Nephron (organoid): ENCODE data around the gene FGF1.

Source experiments
- H3K27ac Mint-ChIP-seq, 3 experiments: 2 replicates each; pipeline ENCODE4 v1.8.0; 2020; ENCODE audit warnings: mixed read lengths in 3 of 3, mild to moderate bottlenecking in 2 of 3, moderate library complexity in 1 of 3
- H3K27me3 Mint-ChIP-seq: 2 replicates; pipeline ENCODE4 v1.8.0; 2021; ENCODE audit warnings: low read depth, mild to moderate bottlenecking, moderate library complexity, mixed read lengths
- H3K36me3 Mint-ChIP-seq: 2 replicates; pipeline ENCODE4 v1.8.0; 2020; ENCODE audit warnings: low read depth, mixed read lengths
- H3K4me1 Mint-ChIP-seq: 2 replicates; pipeline ENCODE4 v1.8.0; 2020; ENCODE audit warnings: mixed read lengths
- H3K4me3 Mint-ChIP-seq, 3 experiments: 2 replicates each; pipeline ENCODE4 v1.8.0; 2020; ENCODE audit warnings: mild to moderate bottlenecking in 3 of 3, mixed read lengths in 3 of 3, moderate library complexity in 2 of 3
- H3K9me3 Mint-ChIP-seq: 2 replicates; pipeline ENCODE4 v1.8.0; 2020; ENCODE audit warnings: mixed read lengths
- TF ChIP-seq, protein P1 (sequence below), 3 experiments: fragments of 200-600 bp; sonication (generic); IDR thresholded peaks; one replicate each; pipeline ENCODE4 v1.5.0; 2021; ENCODE audit warnings: antibody characterized with exemption in 3 of 3; ENCODE audit not compliant: unreplicated experiment in 3 of 3

Gene FGF1

GRCh38 chr5:142621227-142621626 lies 64.7 kb downstream of the FGF1 start:
- Mint-ChIP-seq H3K27ac (peak overlapping the region in 2 of 3 experiments; percentile 28 to 34), H3K27me3 (peaks cover 10% of the 10 kb centered on the region), H3K36me3 (peaks cover 8% of the 10 kb centered on the region), H3K9me3 (peaks cover 10% of the 10 kb centered on the region), H3K4me1 (peaks cover 25% of the 10 kb centered on the region), H3K4me3 (no peak overlapping the region)
- TF ChIP-seq, protein P1, sequence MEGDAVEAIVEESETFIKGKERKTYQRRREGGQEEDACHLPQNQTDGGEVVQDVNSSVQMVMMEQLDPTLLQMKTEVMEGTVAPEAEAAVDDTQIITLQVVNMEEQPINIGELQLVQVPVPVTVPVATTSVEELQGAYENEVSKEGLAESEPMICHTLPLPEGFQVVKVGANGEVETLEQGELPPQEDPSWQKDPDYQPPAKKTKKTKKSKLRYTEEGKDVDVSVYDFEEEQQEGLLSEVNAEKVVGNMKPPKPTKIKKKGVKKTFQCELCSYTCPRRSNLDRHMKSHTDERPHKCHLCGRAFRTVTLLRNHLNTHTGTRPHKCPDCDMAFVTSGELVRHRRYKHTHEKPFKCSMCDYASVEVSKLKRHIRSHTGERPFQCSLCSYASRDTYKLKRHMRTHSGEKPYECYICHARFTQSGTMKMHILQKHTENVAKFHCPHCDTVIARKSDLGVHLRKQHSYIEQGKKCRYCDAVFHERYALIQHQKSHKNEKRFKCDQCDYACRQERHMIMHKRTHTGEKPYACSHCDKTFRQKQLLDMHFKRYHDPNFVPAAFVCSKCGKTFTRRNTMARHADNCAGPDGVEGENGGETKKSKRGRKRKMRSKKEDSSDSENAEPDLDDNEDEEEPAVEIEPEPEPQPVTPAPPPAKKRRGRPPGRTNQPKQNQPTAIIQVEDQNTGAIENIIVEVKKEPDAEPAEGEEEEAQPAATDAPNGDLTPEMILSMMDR (IDR thresholded peaks at IDR 0.05; ENCODE audit: unreplicated experiment in 3 of 3) = no peak

DNA sequence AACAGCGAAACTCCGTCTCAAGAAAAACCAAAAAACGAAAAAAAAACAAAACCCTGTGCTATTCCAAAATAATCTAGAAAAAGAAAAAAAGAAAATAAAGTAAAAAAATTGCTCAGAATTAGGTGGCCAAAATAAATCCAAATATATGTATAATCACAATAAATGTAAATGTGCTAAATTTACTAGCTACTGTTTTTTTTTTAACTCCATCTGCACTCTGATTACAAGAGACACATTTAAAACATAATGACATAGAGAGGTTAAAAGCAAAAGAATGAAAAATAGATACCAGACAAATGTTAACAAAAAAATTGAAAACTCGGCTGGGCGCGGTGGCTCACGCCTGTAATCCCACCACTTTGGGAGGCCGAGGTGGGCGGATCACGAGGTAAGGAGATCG lies 66.1 kb downstream of the FGF1 start:
- no peak overlapping the region for H3K27ac Mint-ChIP-seq
- peaks cover 13% of the 10 kb centered on the region for H3K27me3 Mint-ChIP-seq
- H3K4me3 Mint-ChIP-seq = no peak overlapping the region
- TF ChIP-seq, protein P1 (IDR thresholded peaks at IDR 0.05; ENCODE audit: unreplicated experiment in 3 of 3) = no peak
- H3K4me1 Mint-ChIP-seq = peaks cover 17% of the 10 kb centered on the region
- H3K36me3 Mint-ChIP-seq = peaks cover 8% of the 10 kb centered on the region
- peaks cover 10% of the 10 kb centered on the region for H3K9me3 Mint-ChIP-seq

DNA sequence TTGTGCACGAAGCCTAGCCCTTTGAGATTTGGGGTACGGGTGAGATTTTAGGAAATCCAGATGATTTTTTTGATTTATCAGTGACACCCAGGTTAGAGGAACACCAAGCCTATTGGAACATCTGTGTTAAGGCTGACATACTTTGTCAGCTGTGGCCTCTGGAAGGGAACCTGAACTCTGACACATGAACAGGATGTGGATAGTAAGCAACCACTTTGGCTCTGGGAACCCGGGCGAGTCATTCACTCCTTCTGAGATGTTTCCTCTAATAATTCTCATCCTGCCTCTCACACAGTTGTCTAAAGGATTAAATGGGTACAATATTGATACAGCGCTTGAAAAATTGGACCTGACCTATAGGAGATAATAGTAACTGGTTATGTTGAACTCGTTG lies 67.8 kb downstream of the FGF1 start:
- peaks cover 10% of the 10 kb centered on the region for H3K9me3 Mint-ChIP-seq
- H3K27ac Mint-ChIP-seq = peak overlapping the region; percentile 19 to 35 (median 29)
- no peak overlapping the region for H3K4me3 Mint-ChIP-seq
- peaks cover 13% of the 10 kb centered on the region for H3K27me3 Mint-ChIP-seq
- peaks cover 8% of the 10 kb centered on the region for H3K36me3 Mint-ChIP-seq
- peaks cover 20% of the 10 kb centered on the region for H3K4me1 Mint-ChIP-seq
- TF ChIP-seq, protein P1 (IDR thresholded peaks at IDR 0.05; ENCODE audit: unreplicated experiment in 3 of 3) = no peak

GRCh38 chr5:142617416-142618129 lies 68.3 kb downstream of the FGF1 start:
- TF ChIP-seq, protein P1 (IDR thresholded peaks at IDR 0.05; ENCODE audit: unreplicated experiment in 3 of 3) = no peak
- peaks cover 13% of the 10 kb centered on the region for H3K27me3 Mint-ChIP-seq
- peaks cover 8% of the 10 kb centered on the region for H3K36me3 Mint-ChIP-seq
- peak overlapping the region; percentile 19 to 35 (median 29) for H3K27ac Mint-ChIP-seq
- peaks cover 26% of the 10 kb centered on the region for H3K4me1 Mint-ChIP-seq
- H3K4me3 Mint-ChIP-seq = no peak overlapping the region
- H3K9me3 Mint-ChIP-seq = peaks cover 10% of the 10 kb centered on the region

GRCh38 chr5:142615948-142616347 lies 69.9 kb downstream of the FGF1 start:
- Mint-ChIP-seq H3K4me3 (no peak overlapping the region), H3K36me3 (peaks cover 2% of the 10 kb centered on the region), H3K4me1 (peaks cover 33% of the 10 kb centered on the region), H3K27ac (peak overlapping the region in 2 of 3 experiments; percentile 0 to 48), H3K27me3 (peaks cover 14% of the 10 kb centered on the region), H3K9me3 (peaks cover 5% of the 10 kb centered on the region)
- TF ChIP-seq, protein P1 (IDR thresholded peaks at IDR 0.05; ENCODE audit: unreplicated experiment in 3 of 3) = no peak

DNA sequence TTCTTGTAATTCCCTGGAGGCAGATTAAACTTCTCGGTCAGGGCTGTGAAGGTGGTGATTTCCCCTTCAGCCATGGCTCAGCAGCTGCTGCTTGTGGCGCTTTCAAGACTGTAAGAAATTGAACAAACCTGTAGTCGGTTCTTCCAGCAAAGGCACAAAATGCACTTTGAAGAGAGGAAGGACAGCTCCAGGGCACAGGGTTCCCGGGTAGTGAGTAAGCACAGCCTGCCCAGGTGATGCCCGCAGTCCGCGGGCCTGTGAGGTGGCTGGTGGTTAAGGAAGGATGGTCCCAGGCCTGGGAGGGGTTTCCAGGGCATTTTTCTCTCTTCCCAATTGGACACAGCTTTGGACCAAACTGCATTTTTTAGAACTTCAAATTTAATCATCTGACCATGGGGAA lies 71.8 kb downstream of the FGF1 start:
- Mint-ChIP-seq H3K27me3 (peaks cover 10% of the 10 kb centered on the region), H3K27ac (peak overlapping the region in 1 of 3 experiments; percentile 15), H3K36me3 (no peaks in the 10 kb centered on the region), H3K4me3 (no peak overlapping the region), H3K4me1 (peaks cover 35% of the 10 kb centered on the region), H3K9me3 (no peaks in the 10 kb centered on the region)
- TF ChIP-seq, protein P1 (IDR thresholded peaks at IDR 0.05; ENCODE audit: unreplicated experiment in 3 of 3) = no peak
